T-cell (primary cell): Measurements from ENCODE around the gene UQCR10. TPM values are rescaled to one million over a fixed set of nuclear protein-coding genes. Genes with fewer than 3 reads are reported as not detected.

Source experiments
- ATAC-seq, 4 experiments: fragments of 200-7000 bp in 3 of 4; fragments of 150-1000 bp in 1 of 4; cut with Tn5 transposase; replicated peaks in 1 of 4; 1 replicate in 3 of 4; 2 replicates in 1 of 4; pipeline ENCODE4 v1.10.0; 2021; ENCODE audit warnings: moderate library complexity in 3 of 4, mild to moderate bottlenecking in 2 of 4, moderate number of reproducible peaks in 1 of 4
- CTCF ChIA-PET, 2 donors: fragments of 300-600 bp; sonication (Branson Sonifier 250); formaldehyde crosslinking; loops; one replicate each; lab custom pipeline; 2022; ENCODE audit warnings: antibody characterized with exemption in 2 of 2; lab: Charles Lee
- POLR2A ChIA-PET, 2 donors: fragments of 300-600 bp; sonication (Branson Sonifier 250); formaldehyde crosslinking; loops; one replicate each; lab custom pipeline; 2022; ENCODE audit warnings: antibody characterized with exemption in 2 of 2; lab: Charles Lee
- DNase-seq, 35 experiments: peaks; one replicate each; pipeline versions ENCODE4 v3.0.0 to v3.0.0-alpha.2; 2013 to 2023
- H3K27ac ChIP-seq: one replicate; pipeline ENCODE4 v1.5.1; 2013; ENCODE audit warnings: low read length
- H3K27me3 ChIP-seq, 2 experiments: replicated peaks in 1 of 2; 1 replicate in 1 of 2; 2 replicates in 1 of 2; pipeline versions ENCODE4 v1.6.1 to v1.7.0; 2013; ENCODE audit warnings: low read length in 1 of 2, mixed read lengths in 1 of 2; ENCODE audit not compliant: control insufficient read depth in 2 of 2, insufficient read depth in 2 of 2; ENCODE audit errors: extremely low read depth in 1 of 2
- H3K36me3 ChIP-seq, 2 donors: 1 replicate in 1 of 2; 2 replicates in 1 of 2; pipeline versions ENCODE4 v1.6.1 to v1.7.0; 2013; ENCODE audit warnings: low read length in 1 of 2; ENCODE audit not compliant: control insufficient read depth in 2 of 2, insufficient read depth in 1 of 2; ENCODE audit errors: extremely low read depth in 1 of 2
- H3K4me1 ChIP-seq, 2 experiments: 1 replicate in 1 of 2; 2 replicates in 1 of 2; pipeline versions ENCODE4 v1.6.1 to v1.7.0; 2013; ENCODE audit warnings: low read length in 2 of 2, mixed read lengths in 1 of 2; ENCODE audit not compliant: insufficient read depth in 2 of 2, control insufficient read depth in 1 of 2; ENCODE audit errors: extremely low read depth in 1 of 2
- H3K4me3 ChIP-seq, 2 donors: 1 replicate in 1 of 2; 2 replicates in 1 of 2; pipeline versions ENCODE4 v1.5.1 to v1.7.0; 2013; ENCODE audit warnings: mild to moderate bottlenecking in 2 of 2, low read length in 1 of 2, moderate library complexity in 1 of 2; ENCODE audit not compliant: control insufficient read depth in 1 of 2; ENCODE audit errors: extremely low read depth in 1 of 2
- H3K9me3 ChIP-seq: 2 replicates; pipeline ENCODE4 v1.7.0; 2013
- H3K27ac Mint-ChIP-seq, 2 donors: one replicate each; pipeline ENCODE4 v1.8.0; 2020 to 2021; ENCODE audit warnings: mild to moderate bottlenecking in 2 of 2, mixed read lengths in 2 of 2
- H3K27me3 Mint-ChIP-seq, 2 donors: one replicate each; pipeline ENCODE4 v1.8.0; 2021 to 2022; ENCODE audit warnings: mixed read lengths in 2 of 2
- H3K36me3 Mint-ChIP-seq: one replicate; pipeline ENCODE4 v1.8.0; 2021; ENCODE audit warnings: mixed read lengths
- H3K4me1 Mint-ChIP-seq, 3 donors: one replicate each; pipeline ENCODE4 v1.8.0; 2020 to 2022; ENCODE audit warnings: mixed read lengths in 3 of 3, mild to moderate bottlenecking in 1 of 3
- H3K4me3 Mint-ChIP-seq, 3 donors: one replicate each; pipeline ENCODE4 v1.8.0; 2020 to 2022; ENCODE audit warnings: mild to moderate bottlenecking in 3 of 3, mixed read lengths in 3 of 3, moderate library complexity in 3 of 3
- H3K9me3 Mint-ChIP-seq, 3 donors: one replicate each; pipeline ENCODE4 v1.8.0; 2020 to 2022; ENCODE audit warnings: mixed read lengths in 3 of 3
- WGBS: methylation state at CpG from one replicate; pipeline ENCODE4 v1.1.5; 2013; ENCODE audit warnings: missing lambda C conversion rate; ENCODE audit not compliant: insufficient coverage; 5-methylcytosine and 5-hydroxymethylcytosine counted together
- total RNA-seq, 35 experiments: library from RNA in 6 of 35; stranded (reverse) in 6 of 35; fragments of 120-200 nt in 1 of 35; gene quantifications; one replicate each; pipeline versions ENCODE4 v1.2.1 to v1.2.4 and lab custom pipeline; 2013 to 2026

Gene UQCR10
- total RNA-seq, 5 donors from 2014 or later (not counting 1 experiment from before 2014, with no cell fraction given), result 36.6 to 56.2 (median 48.4) TPM

DNA sequence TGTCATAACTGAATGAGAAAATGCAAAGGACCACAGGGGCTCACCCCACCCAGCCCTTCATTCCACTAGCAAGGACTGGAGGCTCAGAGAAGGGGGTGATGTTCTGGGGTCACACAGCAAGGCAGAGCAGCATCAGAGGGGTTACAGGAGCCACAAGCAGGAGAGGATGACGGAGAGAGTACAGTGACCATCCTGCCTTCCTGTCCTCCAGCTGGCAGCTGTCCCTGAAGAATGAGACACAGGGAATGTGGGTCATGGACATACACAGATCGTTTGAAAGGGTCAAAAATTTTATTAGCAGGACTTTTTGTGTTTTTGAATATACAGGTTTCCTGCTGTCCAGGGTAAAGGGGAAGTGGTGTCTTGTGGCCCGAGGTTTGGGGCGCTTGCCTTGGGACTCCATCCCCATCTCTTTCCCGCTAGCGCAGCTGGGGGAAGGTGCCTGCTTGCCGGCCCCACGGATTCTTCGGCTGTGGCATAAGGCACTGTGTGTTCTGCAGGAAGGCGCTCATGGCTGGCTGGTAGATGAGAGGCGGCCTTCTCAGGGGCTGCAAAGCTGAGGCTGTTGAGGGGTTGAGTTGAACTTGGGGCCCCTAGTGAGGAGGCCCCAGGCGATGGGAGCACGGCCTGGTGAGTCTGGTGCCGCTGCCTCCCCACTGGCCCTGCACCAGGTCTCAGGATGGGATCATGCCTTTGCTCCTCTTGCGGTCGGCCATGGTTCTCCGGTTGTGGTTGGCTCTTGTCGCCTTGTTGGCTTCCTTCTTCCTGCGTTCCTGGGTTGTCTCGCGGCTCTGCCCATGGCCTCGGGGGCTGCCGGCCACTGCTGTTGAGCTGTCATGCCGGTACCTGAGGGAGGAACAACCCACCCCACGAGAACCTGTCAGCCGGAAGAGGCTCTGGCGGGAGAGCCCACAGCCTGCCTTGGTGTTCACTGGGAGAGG lies 21.4 kb downstream of the UQCR10 start:
- H3K27me3 Mint-ChIP-seq, result no peaks in the 10 kb centered on the region

DNA sequence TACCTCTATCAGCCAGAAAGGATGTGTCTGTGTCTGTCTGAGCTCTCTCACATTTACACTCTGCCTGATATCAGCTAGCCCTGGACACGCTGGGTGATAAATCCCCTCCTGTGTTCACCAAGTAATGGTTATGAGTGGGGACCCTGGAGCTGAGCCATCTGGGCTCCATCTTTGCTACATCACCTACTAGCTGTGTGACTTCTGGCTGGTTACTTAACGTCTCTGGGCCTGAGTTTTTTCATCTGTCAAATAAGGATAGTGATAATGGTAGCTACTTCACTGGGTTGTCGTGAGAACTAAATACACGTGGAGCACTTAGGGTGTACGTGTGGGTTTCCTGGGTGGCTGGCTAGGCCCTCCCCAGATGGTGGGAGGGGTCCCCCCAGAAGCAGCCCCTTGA lies 22.9 kb downstream of the UQCR10 start:
- no peaks in the 10 kb centered on the region for H3K27me3 Mint-ChIP-seq
- Histone ChIP-seq H3K9me3 (no peaks in the 10 kb centered on the region), H3K36me3 (peaks cover 27 to 73% of the 10 kb centered on the region in 2 donors), H3K27me3 (no peaks in the 10 kb centered on the region), H3K4me1 (no peaks in the 10 kb centered on the region), H3K4me3 (no peak overlapping the region), H3K27ac (no peak overlapping the region)
- no peak overlapping the region for H3K4me3 Mint-ChIP-seq
- H3K27ac Mint-ChIP-seq, result peak overlapping the region in 1 of 2 donors; percentile 22
- WGBS, result 82% methylated on average over 3 of the region's 5 CpGs
- H3K36me3 Mint-ChIP-seq, result peaks cover 38% of the 10 kb centered on the region
- H3K4me1 Mint-ChIP-seq, result no peaks in the 10 kb centered on the region
- ChIA-PET POLR2A (interaction anchor here in 1 of 2 donors (0.6 kb wide), 1 partner anchor 1578 kb away, joined by 3 read pairs; no protein-coding TSS in a partner anchor), CTCF (no interaction called here)
- ATAC-seq (no peak), DNase-seq (no peak)
- H3K9me3 Mint-ChIP-seq, result no peaks in the 10 kb centered on the region

More for the DNA sequence above, 21.4 kb downstream of the UQCR10 start:
- H3K9me3 Mint-ChIP-seq, result no peaks in the 10 kb centered on the region
- Histone ChIP-seq H3K9me3 (no peaks in the 10 kb centered on the region), H3K4me1 (no peaks in the 10 kb centered on the region), H3K4me3 (no peak overlapping the region), H3K36me3 (peaks cover 24 to 62% of the 10 kb centered on the region in 2 donors), H3K27ac (no peak overlapping the region), H3K27me3 (peaks cover 0 to 2% of the 10 kb centered on the region in 2 experiments)
- H3K27ac Mint-ChIP-seq, result no peak overlapping the region
- peaks cover 35% of the 10 kb centered on the region for H3K36me3 Mint-ChIP-seq
- ChIA-PET POLR2A (no interaction called here), CTCF (no interaction called here)
- WGBS, result 95% methylated on average over 21 of the region's 27 CpGs
- no peaks in the 10 kb centered on the region for H3K4me1 Mint-ChIP-seq
- ATAC-seq, result no peak
- no peak overlapping the region for H3K4me3 Mint-ChIP-seq
- DNase-seq, result no peak

DNA sequence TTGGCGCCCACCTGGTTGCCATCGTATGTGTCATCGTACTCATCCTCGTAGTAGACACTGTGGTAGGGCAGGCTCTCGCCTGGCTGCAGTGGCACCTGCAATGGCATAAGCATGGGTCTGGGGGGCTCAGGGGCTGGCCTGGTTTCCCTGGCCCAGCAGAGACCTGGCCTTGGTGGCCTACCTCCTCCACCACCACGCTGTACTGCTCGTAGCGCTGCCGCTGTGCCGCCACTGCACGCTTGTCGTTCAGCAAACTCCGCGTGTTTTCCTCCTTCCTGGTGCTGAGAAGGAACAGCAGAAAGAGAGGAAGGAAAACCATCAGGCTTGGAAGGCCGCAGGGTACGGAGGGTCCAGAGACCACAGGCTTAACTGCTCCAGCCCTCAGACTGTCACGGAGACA lies 26.2 kb downstream of the UQCR10 start:
- Histone ChIP-seq H3K4me3 (no peak overlapping the region), H3K36me3 (peaks cover 28 to 92% of the 10 kb centered on the region in 2 donors), H3K9me3 (no peaks in the 10 kb centered on the region), H3K27me3 (no peaks in the 10 kb centered on the region), H3K27ac (no peak overlapping the region), H3K4me1 (no peaks in the 10 kb centered on the region)
- H3K4me3 Mint-ChIP-seq, result no peak overlapping the region
- H3K9me3 Mint-ChIP-seq, result no peaks in the 10 kb centered on the region
- no peaks in the 10 kb centered on the region for H3K27me3 Mint-ChIP-seq
- ChIA-PET POLR2A (no interaction called here), CTCF (no interaction called here)
- WGBS, result 96% methylated on average over 13 of the region's 17 CpGs
- ATAC-seq (no peak), DNase-seq (no peak)
- peaks cover 40% of the 10 kb centered on the region for H3K36me3 Mint-ChIP-seq
- H3K27ac Mint-ChIP-seq, result no peak overlapping the region
- no peaks in the 10 kb centered on the region for H3K4me1 Mint-ChIP-seq

DNA sequence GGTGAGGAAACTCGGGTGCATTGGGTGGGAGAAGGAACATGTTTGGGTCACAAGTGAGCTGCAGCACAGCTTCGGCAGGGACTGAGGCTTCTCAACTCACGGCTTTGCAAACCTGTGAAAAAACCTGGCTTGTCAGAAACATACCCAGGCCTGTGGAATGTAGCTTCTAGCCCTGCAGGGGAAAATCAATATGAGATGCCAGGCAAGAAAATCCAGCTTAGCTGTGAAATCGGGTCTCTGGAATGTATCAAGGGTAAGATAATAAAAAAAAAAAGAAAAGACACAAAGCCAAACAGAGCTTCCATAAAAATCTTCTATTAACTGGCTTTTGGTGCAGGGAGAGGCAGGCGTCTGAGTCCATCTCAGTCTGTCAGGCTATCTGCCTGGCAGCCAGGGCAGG lies 28.5 kb downstream of the UQCR10 start:
- DNase-seq (no peak), ATAC-seq (no peak)
- H3K4me1 ChIP-seq, result no peaks in the 10 kb centered on the region
- POLR2A ChIA-PET, result interaction anchor here in 1 of 2 donors (0.6 kb wide), 1 partner anchor 35 kb away, joined by 4 read pairs; no protein-coding TSS in a partner anchor
- no peaks in the 10 kb centered on the region for H3K9me3 ChIP-seq
- peaks cover 31 to 92% of the 10 kb centered on the region in 2 donors for H3K36me3 ChIP-seq
- H3K27me3 Mint-ChIP-seq, result no peaks in the 10 kb centered on the region
- peaks cover 0 to 1% (median 0%) of the 10 kb centered on the region in 3 donors for H3K4me1 Mint-ChIP-seq
- peaks cover 40% of the 10 kb centered on the region for H3K36me3 Mint-ChIP-seq
- CTCF ChIA-PET, result no interaction called here
- no peak overlapping the region for H3K4me3 Mint-ChIP-seq
- 95% methylated on average over 4 of the region's 5 CpGs for WGBS
- no peak overlapping the region for H3K27ac Mint-ChIP-seq
- H3K27ac ChIP-seq, result no peak overlapping the region
- no peaks in the 10 kb centered on the region for H3K27me3 ChIP-seq
- no peak overlapping the region for H3K4me3 ChIP-seq
- no peaks in the 10 kb centered on the region for H3K9me3 Mint-ChIP-seq

DNA sequence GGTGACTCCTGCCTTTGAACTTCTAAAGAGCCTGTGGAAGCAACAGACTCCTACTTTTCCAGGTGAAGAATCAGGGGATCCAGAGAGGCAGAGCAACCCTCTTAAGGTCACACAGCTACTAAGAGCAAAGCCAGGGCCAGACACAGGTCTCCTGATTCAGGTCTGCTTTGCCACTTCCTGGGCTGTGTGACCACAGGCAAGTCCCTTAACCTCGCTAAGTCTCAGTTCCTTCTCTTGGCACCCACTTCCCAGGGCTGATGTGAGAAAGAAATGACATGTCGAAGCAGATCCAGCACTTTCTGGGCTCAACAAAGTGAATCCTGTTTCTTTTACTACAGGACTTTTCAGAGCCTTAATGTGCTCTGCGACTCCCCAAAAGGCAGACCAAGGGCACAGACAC lies 30.2 kb downstream of the UQCR10 start:
- peaks cover 47% of the 10 kb centered on the region for H3K36me3 Mint-ChIP-seq
- no peak overlapping the region for H3K4me3 Mint-ChIP-seq
- ChIA-PET POLR2A (no interaction called here), CTCF (no interaction called here)
- H3K27me3 Mint-ChIP-seq, result no peaks in the 10 kb centered on the region
- Histone ChIP-seq H3K27ac (no peak overlapping the region), H3K4me3 (no peak overlapping the region), H3K4me1 (no peaks in the 10 kb centered on the region), H3K27me3 (no peaks in the 10 kb centered on the region), H3K36me3 (peaks cover 30 to 94% of the 10 kb centered on the region in 2 donors), H3K9me3 (no peaks in the 10 kb centered on the region)
- ATAC-seq (no peak), DNase-seq (peak in 1 of 35 experiments; percentile 35)
- H3K4me1 Mint-ChIP-seq, result peaks cover 0 to 1% (median 0%) of the 10 kb centered on the region in 3 donors
- no peaks in the 10 kb centered on the region for H3K9me3 Mint-ChIP-seq
- 100% methylated on average over 1 of the region's 3 CpGs for WGBS
- no peak overlapping the region for H3K27ac Mint-ChIP-seq

DNA sequence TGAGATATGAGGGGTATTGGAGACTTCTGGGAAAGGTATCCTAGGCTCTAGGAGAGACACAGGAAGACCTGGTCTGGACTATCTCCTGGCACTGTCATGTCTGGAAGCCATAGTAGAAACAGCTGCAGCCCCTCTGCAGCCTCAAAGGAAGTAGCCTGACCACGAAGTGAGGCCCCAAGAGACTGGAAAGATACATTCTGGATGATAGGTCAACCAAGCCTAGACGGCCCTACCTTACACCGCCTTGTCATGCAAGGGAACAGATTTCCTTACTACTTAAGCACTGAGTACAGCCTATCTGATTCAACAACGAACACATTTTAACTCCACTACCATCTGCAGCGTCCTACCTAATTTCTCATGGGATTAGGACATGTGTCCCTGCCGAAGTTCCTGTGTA lies 31.1 kb downstream of the UQCR10 start:
- Mint-ChIP-seq H3K4me3 (no peak overlapping the region), H3K4me1 (peaks cover 0 to 1% (median 0%) of the 10 kb centered on the region in 3 donors), H3K27ac (peak overlapping the region in 1 of 2 donors; percentile 34), H3K27me3 (no peaks in the 10 kb centered on the region), H3K36me3 (peaks cover 48% of the 10 kb centered on the region), H3K9me3 (no peaks in the 10 kb centered on the region)
- POLR2A ChIA-PET, result no interaction called here
- DNase-seq, result no peak
- Histone ChIP-seq H3K27me3 (no peaks in the 10 kb centered on the region), H3K9me3 (no peaks in the 10 kb centered on the region), H3K36me3 (peaks cover 27 to 93% of the 10 kb centered on the region in 2 donors), H3K4me1 (no peaks in the 10 kb centered on the region), H3K27ac (no peak overlapping the region), H3K4me3 (no peak overlapping the region)
- CTCF ChIA-PET, result no interaction called here
- WGBS, result 77% methylated on average over 6 of the region's 6 CpGs
- no peak for ATAC-seq
